Activated T-helper 1 cell treated with Interleukin-2 at 50 U/mL for 16 hours (primary cell): ENCODE results near the gene ADISSP.

Experiments
- DNase-seq: peaks from one replicate; pipeline ENCODE4 v3.0.0-alpha.2; 2020; ENCODE audit warnings: low read depth

Gene ADISSP

DNA sequence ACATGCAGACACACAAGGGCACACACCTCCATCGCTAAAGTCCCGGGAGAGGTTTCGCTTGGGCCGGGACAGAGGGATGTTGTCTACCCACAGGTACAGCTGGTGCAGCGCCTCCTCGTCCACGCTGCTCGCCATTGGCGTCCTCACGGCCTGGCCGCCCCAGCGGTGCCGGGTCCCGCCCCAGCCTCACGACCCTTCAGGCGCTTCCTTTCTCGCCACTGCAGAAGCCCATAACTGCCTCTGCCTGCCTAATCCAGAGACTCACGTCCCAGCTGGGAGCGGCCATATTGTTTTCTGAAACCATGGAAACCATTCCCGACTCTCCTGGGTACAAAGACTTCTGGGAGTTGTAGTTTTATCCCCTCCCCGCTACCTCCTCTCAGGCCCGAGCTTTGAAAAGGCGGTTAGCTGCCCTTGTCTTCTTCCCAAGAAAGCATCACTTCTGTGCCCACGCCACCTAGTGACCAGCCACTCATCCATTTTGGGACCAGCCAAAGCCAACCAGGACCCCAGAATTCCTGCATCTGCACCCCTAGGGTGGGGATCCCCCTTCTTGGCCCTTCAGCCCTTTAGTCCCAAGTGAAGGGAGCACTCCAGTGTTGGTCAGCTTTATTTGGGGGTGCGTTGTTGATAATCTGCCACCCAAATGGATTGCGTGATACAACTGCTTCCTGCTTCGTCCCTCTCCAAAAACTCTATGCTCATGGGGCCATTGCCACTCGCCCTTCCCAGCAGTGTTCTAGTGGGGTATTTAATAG is 13.8 kb upstream of the ADISSP start, which contains the start of gene SPEF1:
Gene SPEF1 (minus strand): TSS at position 296 of the 758 bp plus-strand sequence. CDS start 161 bp downstream, at position 135.
- DNase-seq, result no peak

GRCh38 chr20:3778976-3779375 is 11.4 kb upstream of the ADISSP start:
- no peak for DNase-seq

- no peak for DNase-seq
Observed at GRCh38 chr20:3777716-3778629, 10.4 kb upstream of the ADISSP start.

- no peak for DNase-seq
Observed at GRCh38 chr20:3777381-3777715, 9.8 kb upstream of the ADISSP start.

- no peak for DNase-seq
Observed at GRCh38 chr20:3775457-3776108, 8.0 kb upstream of the ADISSP start.

- DNase-seq, result no peak
Observed at GRCh38 chr20:3771552-3772058, 4.1 kb upstream of the ADISSP start.

GRCh38 chr20:3768342-3769130 is 983 bp upstream of the ADISSP start:
- DNase-seq, result peak; percentile 74

- no peak for DNase-seq
Observed at GRCh38 chr20:3767110-3767426, 485 bp downstream of the ADISSP start.

- DNase-seq, result no peak
Observed at GRCh38 chr20:3766422-3767109, 987 bp downstream of the ADISSP start.

DNA sequence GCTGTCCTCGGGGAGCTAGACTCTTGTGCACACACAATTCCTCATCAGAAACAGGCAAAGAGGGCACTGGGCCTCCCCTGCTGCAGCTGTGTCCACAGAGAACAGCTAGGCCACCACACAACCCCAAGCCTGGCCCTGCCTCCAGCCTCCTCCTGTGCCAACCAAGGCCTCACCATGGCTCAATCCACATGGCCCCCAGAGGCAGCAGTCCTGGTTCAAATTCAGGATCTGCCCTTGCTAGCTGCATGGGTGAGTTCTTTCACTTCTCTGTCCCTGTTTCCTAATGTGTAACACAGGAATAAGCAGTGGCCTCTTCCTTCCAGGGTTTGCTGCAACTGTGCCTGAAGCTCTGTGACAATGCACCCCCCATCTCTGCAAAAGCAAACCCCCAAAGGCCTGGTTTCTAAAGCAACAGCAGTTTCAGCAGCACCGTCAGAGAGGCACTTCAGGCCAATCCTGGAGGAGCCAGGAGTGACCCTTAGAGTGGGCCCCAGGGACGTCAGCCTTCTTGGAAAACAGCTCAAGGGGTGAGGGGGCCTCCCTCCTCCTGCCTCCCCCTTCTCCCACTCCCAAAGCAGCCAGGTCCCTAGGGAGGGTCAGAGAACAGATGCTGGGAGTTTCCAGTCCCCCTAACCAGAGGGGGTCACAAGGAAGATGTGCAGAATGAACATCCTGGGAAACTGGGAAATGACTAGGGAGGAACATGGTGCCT is 2.2 kb downstream of the ADISSP start:
- no peak for DNase-seq

DNA sequence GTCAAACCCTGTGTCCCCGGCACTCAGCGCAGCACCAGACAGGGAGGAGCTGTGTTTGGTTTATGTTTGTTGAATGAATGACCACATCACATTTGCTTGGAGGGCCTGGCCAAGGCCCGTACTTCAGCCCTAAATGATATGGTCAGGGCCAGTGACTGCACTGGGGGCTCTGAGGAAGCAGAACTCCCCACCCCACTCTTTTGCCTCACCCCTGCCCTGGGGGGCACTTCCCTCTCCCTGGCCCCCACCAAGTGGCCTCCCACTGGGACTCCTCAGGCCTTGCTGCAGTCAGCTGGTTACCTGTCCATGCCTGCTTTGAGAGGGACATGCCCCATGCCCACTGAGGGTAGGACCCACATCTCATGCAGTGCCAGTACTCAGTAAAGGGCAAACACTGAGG is 2.9 kb downstream of the ADISSP start:
- DNase-seq, result no peak

GRCh38 chr20:3763671-3764601 is 3.6 kb downstream of the ADISSP start:
- DNase-seq, result no peak

- no peak for DNase-seq
Observed at GRCh38 chr20:3760655-3761348, 6.8 kb downstream of the ADISSP start.

DNA sequence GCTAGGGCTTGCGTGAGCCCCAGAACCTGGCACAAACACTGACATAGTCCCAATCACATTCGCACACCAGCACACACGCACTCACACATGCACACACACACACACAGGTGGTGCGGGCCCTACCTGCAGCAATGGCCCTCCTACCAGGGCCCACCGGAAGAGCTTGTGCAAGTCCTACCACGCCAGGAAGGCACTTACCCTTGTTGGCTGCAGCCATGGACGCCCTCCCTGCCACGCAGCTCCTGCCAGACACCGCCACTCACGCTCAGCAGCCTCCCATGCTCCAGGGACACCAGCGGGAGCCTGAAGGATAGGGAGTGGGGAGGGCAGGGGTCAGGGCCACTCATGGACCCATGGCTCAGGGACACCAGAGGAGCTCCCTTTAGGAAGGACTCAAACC is 7.7 kb downstream of the ADISSP start:
- DNase-seq, result no peak

- DNase-seq, result no peak
Observed at GRCh38 chr20:3759316-3759823, 8.2 kb downstream of the ADISSP start.

GRCh38 chr20:3758566-3758965 is 9.0 kb downstream of the ADISSP start:
- DNase-seq, result no peak

- no peak for DNase-seq
Observed at GRCh38 chr20:3757268-3757667, 10.3 kb downstream of the ADISSP start.

DNA sequence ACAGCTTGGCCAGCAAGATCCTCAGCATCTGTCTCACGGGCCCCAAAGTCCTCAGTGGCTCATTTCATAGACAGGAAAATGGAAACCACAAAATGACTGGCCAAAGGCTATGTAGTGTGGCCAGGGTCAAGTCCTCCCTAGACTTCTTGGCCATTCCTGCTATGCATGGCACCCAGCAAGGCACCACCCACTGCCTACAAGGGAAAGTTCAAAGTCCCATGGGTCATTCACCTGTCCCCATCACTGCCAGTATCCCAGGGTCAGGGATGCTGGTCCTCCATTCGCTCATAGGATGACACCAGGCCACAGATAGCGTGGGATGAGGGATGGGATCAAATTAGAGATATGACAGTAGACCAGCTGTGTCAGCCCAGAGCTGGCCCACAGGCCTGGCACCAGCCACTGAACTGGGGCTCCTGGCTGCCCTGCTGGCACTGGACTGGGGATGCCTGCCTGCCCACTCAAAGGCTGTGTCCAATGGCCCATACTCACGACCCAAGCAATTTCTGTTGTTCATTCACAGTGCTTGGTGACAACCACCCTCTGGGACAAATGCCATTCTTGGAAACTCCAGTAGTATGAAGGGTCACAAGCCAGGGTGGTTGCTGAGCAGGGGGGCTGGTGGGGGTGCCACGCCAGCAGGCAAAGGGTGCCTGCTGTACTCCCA is 11.6 kb downstream of the ADISSP start:
- no peak for DNase-seq
